OCI-LY1 (cell line): ENCODE data around the gene DYNC1I1.

Source experiments
- H2AFZ ChIP-seq: fragments of 200-600 bp; sonication (generic), shearing (Covaris generic); 2 replicates; pipeline ENCODE4 v1.6.0; 2014; ENCODE audit warnings: antibody characterized with exemption, mild to moderate bottlenecking, low read length
- H3F3A ChIP-seq: fragments of 200-600 bp; sonication (generic), shearing (Covaris generic); 2 replicates; pipeline ENCODE4 v1.6.0; 2014; ENCODE audit warnings: mild to moderate bottlenecking, antibody characterized with exemption, low read length, moderate library complexity; ENCODE audit not compliant: insufficient read depth
- H3K27ac ChIP-seq: fragments of 200-600 bp; sonication (generic); 2 replicates; pipeline ENCODE4 v1.5.1; 2014; ENCODE audit warnings: low read length, mixed run types, mild to moderate bottlenecking, low read depth; ENCODE audit not compliant: poor library complexity, severe bottlenecking
- H3K27me3 ChIP-seq: fragments of 200-600 bp; sonication (generic); 2 replicates; pipeline ENCODE4 v1.6.0; 2014; ENCODE audit warnings: antibody characterized with exemption, mild to moderate bottlenecking, low read length, moderate library complexity; ENCODE audit not compliant: insufficient read depth
- H3K36me3 ChIP-seq: fragments of 200-600 bp; sonication (generic); 2 replicates; pipeline ENCODE4 v1.6.1; 2014; ENCODE audit warnings: mild to moderate bottlenecking, antibody characterized with exemption, low read length, moderate library complexity, mixed read lengths; ENCODE audit not compliant: insufficient read depth
- H3K4me1 ChIP-seq: fragments of 200-600 bp; sonication (generic); 2 replicates; pipeline ENCODE4 v1.5.1; 2014; ENCODE audit warnings: mild to moderate bottlenecking, low read length, moderate library complexity; ENCODE audit not compliant: insufficient read depth, severe bottlenecking
- H3K4me2 ChIP-seq: fragments of 200-600 bp; sonication (generic), shearing (Covaris generic); 2 replicates; pipeline ENCODE4 v1.6.1; 2014; ENCODE audit warnings: low read length
- H3K4me3 ChIP-seq: fragments of 200-600 bp; sonication (generic); 2 replicates; pipeline ENCODE4 v1.5.1; 2014; ENCODE audit warnings: low read length, low read depth, mild to moderate bottlenecking, mixed read lengths; ENCODE audit not compliant: poor library complexity, severe bottlenecking
- H3K79me2 ChIP-seq: fragments of 200-600 bp; shearing (Covaris generic); 2 replicates; pipeline ENCODE4 v1.6.1; 2016; ENCODE audit warnings: mixed run types, low read length, mixed read lengths; ENCODE audit not compliant: insufficient read depth
- H3K9ac ChIP-seq: fragments of 200-600 bp; sonication (generic), shearing (Covaris generic); 2 replicates; pipeline ENCODE4 v1.6.1; 2014; ENCODE audit warnings: mild to moderate bottlenecking, low read length, mixed read lengths
- H3K9me2 ChIP-seq: fragments of 200-600 bp; sonication (generic), shearing (Covaris generic); 2 replicates; pipeline ENCODE4 v1.6.1; 2014; ENCODE audit warnings: low read depth, mild to moderate bottlenecking, low read length, mixed read lengths
- H3K9me3 ChIP-seq: fragments of 200-600 bp; shearing (Covaris generic); 2 replicates; pipeline ENCODE4 v1.6.1; 2014; ENCODE audit warnings: low read length, mixed read lengths
- H4K20me1 ChIP-seq: fragments of 200-600 bp; sonication (generic), shearing (Covaris generic); 2 replicates; pipeline ENCODE4 v1.6.0; 2016; ENCODE audit warnings: mild to moderate bottlenecking, low read length; ENCODE audit not compliant: insufficient read depth
- CTCF ChIP-seq: fragments of 200-600 bp; sonication (generic), shearing (Covaris generic); IDR thresholded peaks from 2 replicates; pipeline ENCODE4 v1.5.1; 2017; ENCODE audit warnings: mild to moderate bottlenecking, antibody characterized with exemption, low read length, moderate library complexity, mixed read lengths
- EZH2 ChIP-seq: fragments of 200-600 bp; sonication (generic), shearing (Covaris generic); IDR thresholded peaks from 2 replicates; pipeline ENCODE4 v1.8.0; 2017; ENCODE audit warnings: borderline replicate concordance, mixed run types, mild to moderate bottlenecking, antibody characterized with exemption, low read length, moderate library complexity, mixed read lengths

The DYNC1I1 gene

GRCh38 chr7:95951531-95951930 lies 179.2 kb downstream of the DYNC1I1 start:
- Histone ChIP-seq H3K4me3 (no peak overlapping the region), H3K36me3 (no peaks in the 10 kb centered on the region), H3K27ac (no peak overlapping the region), H3K9me2 (no peaks in the 10 kb centered on the region), H2AFZ (no peak overlapping the region), H3F3A (no peaks in the 10 kb centered on the region), H3K9ac (no peak overlapping the region), H3K9me3 (no peaks in the 10 kb centered on the region), H3K4me2 (no peak overlapping the region), H3K27me3 (no peaks in the 10 kb centered on the region), H4K20me1 (no peaks in the 10 kb centered on the region), H3K4me1 (no peaks in the 10 kb centered on the region), H3K79me2 (no peaks in the 10 kb centered on the region)
- TF ChIP-seq CTCF (no peak), EZH2 (no peak)

- H3K4me3 ChIP-seq: no peak overlapping the region
- no peak overlapping the region for H3K27ac ChIP-seq
- H2AFZ ChIP-seq: no peak overlapping the region
- H3K9me3 ChIP-seq: no peaks in the 10 kb centered on the region
- H3K27me3 ChIP-seq: no peaks in the 10 kb centered on the region
- no peak for TF ChIP-seq EZH2
- no peak for TF ChIP-seq CTCF
- H3K4me1 ChIP-seq: no peaks in the 10 kb centered on the region
- no peaks in the 10 kb centered on the region for H4K20me1 ChIP-seq
- no peaks in the 10 kb centered on the region for H3K79me2 ChIP-seq
- no peaks in the 10 kb centered on the region for H3K36me3 ChIP-seq
- no peaks in the 10 kb centered on the region for H3K9me2 ChIP-seq
- H3K9ac ChIP-seq: no peak overlapping the region
- H3F3A ChIP-seq: no peaks in the 10 kb centered on the region
- no peak overlapping the region for H3K4me2 ChIP-seq
Observed at GRCh38 chr7:95951997-95952795, 179.8 kb downstream of the DYNC1I1 start.

- Histone ChIP-seq H3K9me2 (no peaks in the 10 kb centered on the region), H3K4me2 (no peak overlapping the region), H3K27me3 (no peaks in the 10 kb centered on the region), H3K4me1 (no peaks in the 10 kb centered on the region), H3K9me3 (no peaks in the 10 kb centered on the region), H4K20me1 (no peaks in the 10 kb centered on the region), H3K36me3 (no peaks in the 10 kb centered on the region), H3K27ac (no peak overlapping the region), H2AFZ (no peak overlapping the region), H3K79me2 (no peaks in the 10 kb centered on the region), H3F3A (no peaks in the 10 kb centered on the region), H3K4me3 (no peak overlapping the region), H3K9ac (no peak overlapping the region)
- TF ChIP-seq CTCF: no peak
- TF ChIP-seq EZH2: no peak
Observed at GRCh38 chr7:95952851-95953250, 180.5 kb downstream of the DYNC1I1 start.
